Measurements from ENCODE around the gene F12. TPM values are rescaled to one million over a fixed set of nuclear protein-coding genes. Genes with fewer than 3 reads are reported as not detected.
"Not testable (repeated sequence)": the region's sequence is repeated elsewhere in the genome, so short reads cannot be mapped to it uniquely, and the experiment has no call there.

The F12 gene
- polyA plus RNA-seq, 3 donors, result 0.42 to 2.0 TPM; not detected in 1

DNA sequence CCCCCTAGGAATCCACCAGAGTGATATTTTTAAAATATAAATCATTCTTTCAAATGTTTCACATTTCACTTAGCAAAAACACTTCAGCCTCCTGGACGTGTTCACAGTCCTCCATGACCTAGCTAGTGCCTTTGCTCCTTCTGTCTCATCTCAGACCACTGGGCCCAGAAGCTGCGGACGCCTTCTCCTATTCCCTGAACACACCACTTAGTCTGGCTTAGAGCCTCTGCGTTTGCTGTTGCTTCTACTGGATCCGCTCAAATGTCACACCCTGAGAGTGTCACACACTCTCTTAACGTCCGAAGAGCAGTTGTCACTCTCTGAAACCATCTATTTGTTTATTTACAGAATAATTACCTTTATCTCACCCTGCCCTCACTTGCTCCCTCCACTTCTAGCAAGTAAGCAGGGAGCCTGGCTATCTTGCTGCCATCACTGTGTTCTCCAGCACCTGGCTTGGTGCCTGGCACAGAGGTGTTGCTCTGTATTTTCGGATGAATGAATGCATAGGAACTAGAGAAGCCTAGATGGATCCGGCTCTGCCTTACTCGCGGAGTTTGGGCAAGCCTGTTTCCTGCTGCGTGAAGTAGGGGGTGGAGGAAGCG is 15.9 kb upstream of the F12 start:
- H3K27ac ChIP-seq (ENCODE audit: low read depth, low read length), result peak overlapping the region; percentile 63
- 40 to 49% (median 49%) methylated on average over 13 of the region's 13 CpGs for WGBS, 3 donors

DNA sequence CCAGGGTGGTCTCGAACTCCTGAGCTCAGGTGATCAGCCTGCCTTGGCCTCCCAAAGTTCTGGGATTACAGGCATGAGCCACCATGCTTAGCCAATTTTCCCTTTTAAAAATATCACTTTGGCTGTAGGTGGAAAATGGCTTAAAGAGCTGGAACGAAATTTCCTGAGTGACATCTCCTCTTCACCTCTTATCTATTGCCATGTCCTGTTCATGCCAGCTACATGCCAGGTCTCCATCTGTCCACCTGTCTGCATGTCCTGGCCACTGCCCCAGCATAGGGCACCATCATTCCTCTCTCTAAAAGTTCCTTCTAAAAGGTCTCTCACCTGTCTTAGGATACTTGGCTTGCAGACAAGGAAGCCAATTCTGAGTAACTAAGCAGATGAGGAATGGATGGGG is 14.3 kb upstream of the F12 start:
- no peak overlapping the region for H3K27ac ChIP-seq (ENCODE audit: low read depth, low read length)
- WGBS, 3 donors, result 71 to 98% (median 97%) methylated on average over 2 of the region's 2 CpGs

DNA sequence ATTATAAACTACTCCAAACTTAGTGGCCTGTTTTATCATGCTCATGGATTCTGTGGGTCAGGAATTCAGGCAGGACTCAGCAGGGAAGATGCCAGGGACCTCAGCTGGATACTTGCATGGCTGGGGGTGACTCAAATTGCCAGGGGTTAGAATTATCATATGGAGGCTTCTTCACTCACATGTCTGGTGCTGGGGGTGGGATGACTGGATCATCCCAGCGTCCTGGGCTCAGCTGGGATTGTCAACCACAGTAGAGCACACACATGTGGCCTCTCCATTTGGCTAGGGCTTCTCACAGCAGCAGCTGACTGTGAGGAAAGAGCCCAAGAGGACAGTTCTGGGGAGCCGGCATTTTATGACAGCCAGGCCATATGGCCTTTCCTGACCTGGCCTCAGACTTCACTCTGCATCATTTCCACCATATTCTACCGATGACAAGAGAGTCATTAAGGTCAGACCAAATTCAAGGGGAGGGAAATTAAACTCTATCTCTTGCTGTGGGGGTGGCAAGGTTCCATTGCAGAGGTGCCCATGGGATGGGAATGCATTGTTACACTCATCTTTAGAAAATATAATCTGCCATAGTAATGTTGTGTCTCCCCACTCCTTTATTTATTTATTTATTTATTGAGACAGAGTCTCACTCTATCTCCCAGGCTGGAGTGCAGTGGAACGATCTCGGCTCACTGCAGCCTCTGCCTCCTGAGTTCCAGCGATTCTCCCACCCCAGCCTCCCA is 11.9 kb upstream of the F12 start:
- 76 to 84% (median 80%) methylated on average over 6 of the region's 6 CpGs for whole genome bisulfite sequencing, 3 donors
- H3K27ac ChIP-seq (ENCODE audit: low read depth, low read length), result no peak overlapping the region

DNA sequence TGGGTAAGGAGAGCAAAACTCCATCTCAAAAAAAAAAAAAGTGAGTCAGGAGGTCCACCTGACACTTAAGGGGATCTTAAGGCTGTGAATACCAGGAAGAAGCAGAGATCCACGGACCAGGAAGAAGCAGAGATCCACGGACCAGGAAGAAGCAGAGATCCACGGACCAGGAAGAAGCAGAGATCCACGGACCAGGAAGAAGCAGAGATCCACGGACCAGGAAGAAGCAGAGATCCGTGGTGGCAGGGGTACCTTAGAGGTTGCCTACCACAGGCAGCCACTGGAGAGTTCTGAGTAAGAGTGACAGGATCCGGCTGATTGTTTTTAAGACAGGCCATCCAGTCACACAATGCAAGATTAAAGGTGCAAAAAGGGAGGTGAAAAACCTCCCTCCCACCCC is 11.1 kb upstream of the F12 start:
- not testable (repeated sequence) for H3K27ac ChIP-seq (ENCODE audit: low read depth, low read length)
- 69 to 72% (median 69%) methylated on average over 7 of the region's 7 CpGs for WGBS, 3 donors

DNA sequence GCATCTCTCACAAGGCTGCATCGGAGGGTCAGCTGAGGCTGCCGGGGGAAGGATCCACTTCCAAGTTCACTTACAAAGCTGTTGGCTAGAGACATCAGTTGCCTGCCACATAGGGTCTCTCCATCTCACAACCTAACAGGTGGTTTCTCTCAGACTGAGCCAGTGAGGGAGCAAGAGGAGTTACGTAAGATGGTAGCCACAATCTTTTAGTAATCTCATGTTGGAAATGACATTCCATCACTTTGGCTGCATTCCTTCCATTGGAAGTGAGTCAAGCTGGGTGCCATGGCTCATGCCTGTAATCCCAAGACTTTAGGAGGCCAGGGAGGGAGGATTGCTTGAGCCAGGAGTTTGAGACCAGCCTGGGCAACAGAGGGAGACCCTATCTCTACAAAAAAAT is 9.7 kb upstream of the F12 start:
- WGBS, 3 donors, result 75 to 86% (median 84%) methylated on average over 3 of the region's 3 CpGs
- H3K27ac ChIP-seq (ENCODE audit: low read depth, low read length), result no peak overlapping the region

DNA sequence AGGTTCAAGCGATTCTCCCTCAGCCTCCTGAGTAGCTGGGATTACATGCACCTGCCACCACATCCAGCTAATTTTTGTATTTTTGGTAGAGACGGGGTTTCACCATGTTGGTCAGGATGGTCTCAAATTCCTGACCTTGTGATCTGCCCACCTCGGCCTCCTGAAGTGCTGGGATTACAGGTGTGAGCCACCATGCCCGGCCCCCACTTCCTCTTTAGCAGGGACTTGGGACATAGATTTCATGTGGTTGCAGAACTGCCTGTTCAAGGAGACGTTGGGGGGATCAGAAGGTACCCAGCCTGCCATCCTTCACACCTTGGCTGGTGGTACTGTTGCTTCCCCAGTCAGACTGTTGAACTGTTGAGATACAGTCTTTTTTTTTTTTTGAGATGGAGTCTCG is 7.7 kb upstream of the F12 start:
- H3K27ac ChIP-seq (ENCODE audit: low read depth, low read length), result not testable (repeated sequence)
- WGBS, 3 donors, result 72 to 83% (median 81%) methylated on average over 6 of the region's 6 CpGs

DNA sequence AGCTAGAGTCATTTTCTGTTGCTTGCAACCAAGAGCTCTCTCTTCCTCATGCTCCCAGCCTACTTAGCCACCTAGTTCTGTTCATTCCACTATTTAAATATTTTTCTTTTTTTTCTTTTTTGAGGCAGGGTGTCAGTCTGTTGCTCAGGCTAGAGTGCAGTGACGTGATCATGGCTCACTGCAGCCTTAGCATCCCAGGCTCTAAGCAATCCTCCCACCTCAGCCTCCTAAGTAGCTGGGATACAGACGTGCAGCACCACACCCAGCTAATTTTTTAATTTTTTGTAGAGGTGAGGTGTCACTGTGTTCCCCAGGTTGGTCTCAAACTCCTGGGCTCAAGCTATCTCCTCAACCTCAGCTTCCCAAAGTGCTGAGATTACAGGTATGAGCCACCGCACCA is 5.1 kb upstream of the F12 start:
- H3K27ac ChIP-seq (ENCODE audit: low read depth, low read length), result no peak overlapping the region
- 67 to 88% (median 86%) methylated on average over 3 of the region's 3 CpGs for WGBS, 3 donors

DNA sequence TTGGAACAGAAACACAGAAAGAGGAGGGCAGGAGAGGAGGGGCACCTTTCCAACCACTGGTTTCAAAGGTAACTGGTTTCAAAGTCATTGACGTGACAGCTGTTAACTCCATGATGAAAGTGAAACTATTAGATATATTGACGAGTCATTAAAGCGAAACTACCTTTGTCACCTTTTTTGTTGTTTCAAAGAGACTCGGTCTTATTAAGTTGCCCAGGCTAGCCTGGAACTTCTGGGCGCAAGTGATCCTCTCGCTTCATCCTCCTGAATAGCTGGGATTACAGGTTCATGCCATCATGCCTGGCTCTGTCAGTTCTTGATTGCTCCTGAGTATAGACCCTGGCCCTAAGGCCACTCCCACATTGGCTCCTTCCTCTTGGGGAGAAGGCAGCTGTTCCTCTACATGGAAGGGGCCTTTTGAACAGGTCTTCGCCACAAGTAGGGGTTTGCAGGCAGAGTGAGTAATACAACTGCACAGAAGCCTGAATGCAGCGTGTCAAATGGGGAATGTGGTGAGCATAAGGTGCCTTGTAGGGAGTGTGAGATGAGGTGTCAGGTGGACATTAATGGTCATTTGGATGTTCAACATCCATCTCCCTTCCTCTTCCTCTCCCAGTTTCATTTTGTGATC is 3.4 kb upstream of the F12 start:
- no peak overlapping the region for H3K27ac ChIP-seq (ENCODE audit: low read depth, low read length)
- WGBS, 3 donors, result 74 to 80% (median 78%) methylated on average over 8 of the region's 8 CpGs

DNA sequence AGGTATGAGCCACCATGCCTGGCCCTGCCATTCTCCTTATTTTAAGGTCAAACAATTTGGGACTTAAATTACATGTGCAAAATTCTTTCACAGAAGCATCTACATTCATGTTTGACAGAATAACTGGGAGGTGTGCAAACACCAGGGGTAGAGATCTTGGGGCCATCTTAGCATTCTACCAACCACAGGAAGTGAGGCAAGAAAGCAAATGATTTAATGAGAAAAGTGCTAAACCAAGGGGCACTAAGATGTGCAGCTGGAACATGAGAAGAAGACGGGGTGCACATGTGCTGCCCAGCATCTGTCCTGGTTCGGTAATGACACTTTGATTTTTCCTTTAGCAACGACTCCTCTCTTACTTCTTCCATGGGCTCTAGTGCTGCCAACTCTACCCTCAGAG is 1.2 kb upstream of the F12 start:
- 60 to 72% (median 72%) methylated on average over 3 of the region's 3 CpGs for WGBS, 3 donors
- no peak overlapping the region for H3K27ac ChIP-seq (ENCODE audit: low read depth, low read length)

DNA sequence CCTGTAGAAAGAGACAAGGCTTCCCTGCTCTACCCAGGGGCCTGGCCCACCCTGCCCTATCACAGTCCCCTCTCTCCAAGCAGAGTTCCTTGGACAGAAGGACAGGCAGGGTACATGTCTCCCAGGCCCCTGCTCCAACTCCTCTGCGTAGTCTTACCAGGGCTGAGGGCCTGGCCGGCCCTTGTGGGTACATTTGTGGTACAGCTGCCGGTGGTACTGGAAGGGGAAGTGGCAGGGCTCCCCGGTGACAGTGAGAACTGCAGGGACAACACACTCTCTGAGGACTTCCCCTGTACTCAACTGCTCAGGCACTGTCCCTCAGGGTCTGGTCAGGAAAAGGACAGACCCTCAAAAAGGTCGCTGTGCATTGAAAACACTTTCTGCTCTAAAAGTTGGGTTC is 3.6 kb downstream of the F12 start:
- H3K27ac ChIP-seq (ENCODE audit: low read depth, low read length), result no peak overlapping the region
- WGBS, 3 donors, result 51 to 88% (median 67%) methylated on average over 5 of the region's 5 CpGs

DNA sequence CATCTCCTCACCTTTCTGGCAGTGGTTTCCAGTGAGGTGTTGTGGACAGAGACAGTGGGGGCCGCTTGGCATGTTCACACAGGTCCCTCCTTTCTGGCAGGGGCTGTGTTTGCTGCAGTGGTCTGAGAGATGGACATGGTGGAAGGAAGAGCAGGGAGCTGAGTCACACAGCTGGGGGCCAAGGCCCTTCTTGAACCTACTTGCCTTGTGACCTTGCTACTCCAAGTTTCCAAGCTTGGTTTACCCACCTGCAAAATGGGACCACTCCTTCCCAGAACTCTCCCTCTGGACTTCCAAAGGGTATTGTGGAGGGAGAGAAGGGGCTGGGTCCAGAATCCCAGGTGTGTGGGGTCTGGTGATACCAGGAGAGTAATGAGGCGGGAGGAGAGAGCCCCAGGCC is 4.1 kb downstream of the F12 start:
- H3K27ac ChIP-seq (ENCODE audit: low read depth, low read length), result no peak overlapping the region
- 87 to 96% (median 88%) methylated on average over 2 of the region's 2 CpGs for WGBS, 3 donors

DNA sequence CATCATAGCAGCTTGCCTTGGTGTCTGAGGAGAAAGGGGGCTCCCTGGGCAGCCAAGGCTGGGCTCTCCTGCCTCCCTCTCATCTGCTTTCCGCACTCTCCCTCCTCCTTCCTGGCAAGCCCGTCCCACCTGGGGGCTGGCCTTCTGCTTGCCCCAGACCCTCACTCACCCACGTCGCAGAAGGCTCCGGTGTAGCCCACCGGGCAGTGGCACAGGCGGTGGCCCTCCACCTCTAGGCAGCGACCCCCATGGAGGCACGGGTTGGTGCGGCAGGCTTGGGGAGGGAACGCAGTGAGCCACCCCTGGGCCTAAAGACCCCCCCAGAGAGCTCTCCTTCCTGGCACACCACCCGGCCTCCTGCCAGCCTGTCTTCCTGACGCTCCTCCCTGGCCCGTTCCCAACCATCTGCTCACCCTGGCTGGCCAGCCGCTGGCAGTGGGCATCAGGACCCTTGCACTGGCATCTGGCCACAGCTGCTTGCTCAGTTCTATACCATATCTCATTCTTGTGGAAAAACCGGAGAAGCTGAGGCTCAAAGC is 4.7 kb downstream of the F12 start:
- 31 to 33% (median 32%) methylated on average over 16 of the region's 16 CpGs for WGBS, 3 donors

DNA sequence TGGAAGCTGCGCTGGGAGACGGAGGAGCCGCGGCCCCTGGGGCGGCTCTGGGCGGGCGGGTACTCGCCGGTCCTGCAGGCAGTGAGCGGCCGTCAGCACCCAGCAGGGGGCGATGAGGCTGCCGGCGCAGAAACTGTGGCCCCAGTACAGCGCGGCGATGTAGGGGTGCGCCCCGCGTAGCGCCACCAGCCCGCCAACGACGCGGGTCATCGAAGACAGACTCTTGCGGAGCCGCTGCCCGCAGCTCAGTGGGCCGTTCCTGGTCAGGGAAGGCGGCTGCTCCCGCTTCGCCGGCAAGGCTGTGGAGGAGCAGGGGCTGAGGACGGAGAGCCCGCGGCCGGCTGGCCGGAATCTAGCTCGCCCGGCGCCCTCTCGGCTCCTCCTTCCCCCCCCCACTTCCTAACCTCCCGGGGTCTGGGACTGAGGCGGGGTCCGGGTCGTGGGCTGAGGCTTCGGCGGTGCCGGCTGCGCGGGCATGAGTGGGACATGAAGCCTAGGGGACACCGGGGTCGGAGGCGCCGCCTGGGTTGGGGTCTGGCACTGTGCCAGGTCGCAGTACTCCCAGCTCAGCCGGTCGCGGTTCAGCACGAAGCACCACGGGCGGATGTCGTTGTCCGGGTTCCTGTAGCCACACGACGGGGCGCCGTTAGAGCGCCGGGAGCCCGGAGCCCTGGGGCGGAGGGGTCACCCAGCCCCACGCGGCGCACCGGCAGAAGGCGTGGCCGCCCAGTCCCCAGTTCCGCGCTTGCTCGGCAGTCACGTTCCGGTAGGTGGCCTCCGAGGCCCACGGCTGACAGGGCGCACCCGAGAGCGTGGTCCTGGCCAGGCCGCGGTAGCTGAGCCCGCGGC is 5.3 kb downstream of the F12 start:
- no peak overlapping the region for H3K27ac ChIP-seq (ENCODE audit: low read depth, low read length)
- 0% methylated on average over 80 to 93 of the region's 93 CpGs for WGBS, 3 donors

More for the DNA sequence above, 4.7 kb downstream of the F12 start:
- H3K27ac ChIP-seq (ENCODE audit: low read depth, low read length), result no peak overlapping the region

DNA sequence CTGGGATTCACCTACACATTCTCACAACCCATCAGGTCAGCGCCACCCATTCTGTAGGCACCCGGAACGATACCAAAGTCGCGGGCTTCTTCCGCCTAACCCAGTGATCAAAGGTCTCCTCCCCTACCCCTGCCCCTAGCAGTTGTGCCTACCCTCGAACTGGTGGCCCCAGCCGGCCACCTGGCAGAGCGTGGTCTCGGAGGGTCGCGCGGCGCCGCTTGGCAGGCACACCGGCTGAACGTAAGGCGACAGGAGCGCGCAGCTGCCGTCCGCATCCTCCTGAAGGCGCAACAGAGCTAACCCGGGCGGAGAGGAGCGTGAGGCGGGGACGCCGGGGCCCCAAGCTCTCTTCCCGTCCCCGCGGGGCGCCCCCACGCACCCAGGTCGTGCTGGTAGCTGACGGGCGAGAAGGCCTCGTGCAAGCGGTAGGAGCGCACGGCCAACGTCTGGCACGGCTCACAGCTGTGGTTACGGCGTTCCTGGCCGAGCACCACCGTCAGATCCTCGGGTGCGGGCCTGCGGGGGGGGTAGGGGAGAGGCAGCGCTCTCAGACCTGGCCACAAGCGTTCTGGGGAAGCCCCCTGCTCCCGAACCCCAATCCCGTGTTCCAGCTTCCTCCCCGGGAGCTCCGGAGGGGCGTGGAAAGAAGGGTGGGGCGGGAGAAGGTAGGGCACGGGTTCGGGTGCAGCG is 6.1 kb downstream of the F12 start:
- 1% methylated on average over 57 to 61 of the region's 61 CpGs for WGBS, 3 donors
- H3K27ac ChIP-seq (ENCODE audit: low read depth, low read length), result no peak overlapping the region

DNA sequence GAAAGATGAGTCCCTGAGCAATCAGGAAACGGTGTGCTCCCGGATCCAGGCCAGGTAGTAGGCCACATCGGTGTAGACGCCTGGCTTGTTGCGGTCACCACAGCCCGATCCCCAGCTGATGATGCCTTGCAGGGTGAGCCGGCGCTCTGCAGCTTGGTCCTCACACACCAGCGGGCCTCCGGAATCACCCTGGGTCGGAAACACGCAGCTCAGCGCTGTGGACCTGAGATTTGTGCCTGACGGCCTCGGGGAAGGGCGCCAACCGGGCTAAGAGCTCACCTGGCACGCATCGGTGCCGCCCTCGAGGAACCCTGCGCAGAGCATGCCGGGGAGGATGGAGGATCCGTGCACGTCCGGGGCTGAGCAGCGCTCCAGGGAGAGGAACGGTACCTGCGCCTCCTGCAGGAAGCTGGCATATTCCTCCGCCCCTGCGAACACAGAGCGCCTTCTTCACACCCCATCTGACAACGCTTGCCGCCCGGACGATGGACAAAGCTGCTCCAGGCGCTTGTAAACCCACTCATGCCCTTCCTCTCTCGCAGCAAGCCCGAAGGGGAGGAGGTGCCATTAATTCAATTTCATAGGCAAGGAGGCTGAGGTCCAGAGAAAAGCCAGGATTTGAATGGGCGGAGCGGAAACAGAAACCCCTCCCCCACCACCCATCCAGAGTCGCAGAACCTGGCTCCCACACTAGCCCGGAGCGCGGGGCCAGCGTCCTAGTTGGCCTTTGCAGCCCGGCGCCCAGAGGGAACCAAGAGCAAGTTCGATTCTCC is 6.9 kb downstream of the F12 start:
- WGBS, 3 donors, result 8 to 12% (median 11%) methylated on average over 49 of the region's 49 CpGs

DNA sequence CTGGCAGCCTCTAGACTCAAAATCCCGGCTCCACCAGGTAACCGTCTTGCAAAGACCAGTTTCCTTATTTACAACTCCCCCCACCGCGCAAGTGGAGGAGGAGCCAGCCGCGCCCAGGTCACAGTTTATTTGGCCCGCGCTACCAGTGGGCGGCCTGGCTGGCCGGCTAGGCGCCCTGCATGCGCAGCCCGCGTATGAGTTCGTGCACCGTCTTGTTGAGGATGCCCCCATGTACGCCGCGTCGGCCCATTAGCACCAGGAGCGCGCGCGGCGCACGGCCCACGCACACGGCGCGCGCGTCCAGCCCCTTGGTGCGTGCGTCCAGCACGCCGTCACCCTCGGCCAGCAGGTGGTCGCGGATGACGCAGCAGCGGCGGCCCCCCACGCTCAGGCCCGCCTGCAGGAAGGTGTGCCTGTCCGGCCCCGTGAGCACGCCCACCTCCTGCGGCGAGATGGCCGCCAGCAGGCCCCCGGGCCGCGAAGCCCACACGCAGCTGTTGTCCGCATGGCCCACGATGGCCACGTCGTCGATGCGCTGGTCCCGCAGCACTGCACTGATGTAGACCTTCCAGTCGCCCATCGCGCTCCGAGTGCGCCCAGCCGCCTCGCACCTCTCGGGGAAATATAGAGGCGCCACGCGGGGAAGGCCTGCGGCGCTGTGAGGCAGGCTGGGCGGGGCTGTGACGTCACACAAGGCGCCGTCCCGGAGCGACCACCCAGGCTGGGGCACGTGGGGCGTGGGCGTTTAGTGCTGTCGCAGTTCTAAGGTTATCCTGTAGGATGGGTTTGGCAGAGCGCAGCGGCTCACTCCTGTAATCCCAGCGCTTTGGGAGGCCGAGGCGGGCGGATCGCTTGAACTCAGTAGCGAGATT is 9.1 kb downstream of the F12 start, which contains the start of gene PFN3:
TSS of gene PFN3 (minus strand) at position 665 of the 872 bp plus-strand sequence. CDS start at position 580, 85 bp downstream.
- 16 to 34% (median 29%) methylated on average over 88 to 92 of the region's 92 CpGs for WGBS, 3 donors
- H3K27ac ChIP-seq (ENCODE audit: low read depth, low read length), result no peak within 1 kb of the TSS

More for the DNA sequence above, 6.9 kb downstream of the F12 start:
- H3K27ac ChIP-seq (ENCODE audit: low read depth, low read length), result no peak overlapping the region
